B cell (primary cell): ENCODE results near the gene YY1. TPM values are rescaled to one million over a fixed set of nuclear protein-coding genes. Genes with fewer than 3 reads are reported as not detected.

Experiments
- ATAC-seq: fragments of 200-7000 bp; cut with Tn5 transposase; one replicate; pipeline ENCODE4 v1.10.0; 2021; ENCODE audit warnings: low read depth, mild to moderate bottlenecking, moderate number of reproducible peaks, moderate library complexity
- CTCF ChIA-PET: fragments of 350-600 bp; sonication (Branson Sonifier 250); formaldehyde crosslinking; loops from one replicate; lab custom pipeline; 2021; ENCODE audit warnings: antibody characterized with exemption, inconsistent platforms; lab: Charles Lee
- POLR2A ChIA-PET: fragments of 350-600 bp; sonication (Branson Sonifier 250); formaldehyde crosslinking; loops from one replicate; lab custom pipeline; 2021; ENCODE audit warnings: antibody characterized with exemption; lab: Charles Lee
- DNase-seq: peaks from one replicate; pipeline ENCODE4 v3.0.0; 2013
- H2AFZ ChIP-seq: 2 replicates; pipeline ENCODE4 v1.6.1; 2012; ENCODE audit warnings: mild to moderate bottlenecking, low read depth, low read length; ENCODE audit not compliant: insufficient read depth, poor library complexity, severe bottlenecking
- H3K27ac ChIP-seq, 2 donors: 1 replicate in 1 of 2; 2 replicates in 1 of 2; pipeline ENCODE4 v1.5.1; 2012 to 2013; ENCODE audit warnings: low read length in 2 of 2, mild to moderate bottlenecking in 2 of 2, moderate library complexity in 1 of 2
- H3K27me3 ChIP-seq, 4 experiments: fragments of 200-600 bp in 1 of 4; sonication (generic) in 1 of 4; replicated peaks in 1 of 4; 1 replicate in 2 of 4; 2 replicates in 2 of 4; pipeline versions ENCODE4 v1.6.1 to v1.7.0; 2013 to 2016; ENCODE audit warnings: low read length in 3 of 4, mild to moderate bottlenecking in 2 of 4, mixed read lengths in 1 of 4, moderate library complexity in 1 of 4; ENCODE audit not compliant: insufficient read depth in 4 of 4, control insufficient read depth in 3 of 4; ENCODE audit errors: control extremely low read depth in 1 of 4
- H3K36me3 ChIP-seq, 2 experiments: replicated peaks in 1 of 2; 1 replicate in 1 of 2; 2 replicates in 1 of 2; pipeline versions ENCODE4 v1.6.1 to v1.7.1; 2013; ENCODE audit warnings: low read length in 1 of 2; ENCODE audit not compliant: insufficient read depth in 2 of 2, control insufficient read depth in 1 of 2; ENCODE audit errors: control extremely low read depth in 1 of 2, extremely low read depth in 1 of 2
- H3K4me1 ChIP-seq, 2 donors: fragments of 200-600 bp in 1 of 2; sonication (generic) in 1 of 2; 1 replicate in 1 of 2; 2 replicates in 1 of 2; pipeline versions ENCODE4 v1.5.1 to v1.6.1; 2013 to 2017; ENCODE audit warnings: low read length in 2 of 2; ENCODE audit not compliant: control insufficient read depth in 2 of 2, insufficient read depth in 2 of 2
- H3K4me2 ChIP-seq: replicated peaks from 2 replicates; pipeline ENCODE3; 2012; ENCODE audit warnings: mild to moderate bottlenecking, low read depth, low read length; ENCODE audit not compliant: poor library complexity, severe bottlenecking
- H3K4me3 ChIP-seq, 5 experiments: fragments of 200-600 bp in 1 of 5; sonication (generic) in 1 of 5; 1 replicate in 3 of 5; 2 replicates in 2 of 5; pipeline versions ENCODE4 v1.5.1 to v1.7.0; 2011 to 2016; ENCODE audit warnings: low read length in 4 of 5, mild to moderate bottlenecking in 4 of 5, low read depth in 2 of 5, control low read depth in 1 of 5, moderate library complexity in 1 of 5; ENCODE audit not compliant: insufficient read depth in 1 of 5; ENCODE audit errors: control extremely low read depth in 1 of 5, extremely low read depth in 1 of 5
- H3K79me2 ChIP-seq: fragments of 200-600 bp; sonication (generic); one replicate; pipeline ENCODE4 v1.6.0; 2016; ENCODE audit warnings: low read length; ENCODE audit not compliant: control insufficient read depth, insufficient read depth
- H3K9ac ChIP-seq: fragments of 200-600 bp; sonication (generic); 2 replicates; pipeline ENCODE4 v1.6.1; 2017; ENCODE audit warnings: mild to moderate bottlenecking, low read length, moderate library complexity
- H3K9me3 ChIP-seq, 3 donors: one replicate each; pipeline versions ENCODE4 v1.6.1 to v1.7.1; 2013; ENCODE audit warnings: low read length in 2 of 3; ENCODE audit not compliant: control insufficient read depth in 2 of 3, insufficient read depth in 1 of 3; ENCODE audit errors: control extremely low read depth in 1 of 3
- H4K20me1 ChIP-seq: 2 replicates; pipeline ENCODE4 v1.6.0; 2012; ENCODE audit warnings: mild to moderate bottlenecking, low read length; ENCODE audit not compliant: insufficient read depth, control insufficient read depth, poor library complexity, severe bottlenecking
- H3K27ac Mint-ChIP-seq: one replicate; pipeline ENCODE4 v1.8.0; 2021; ENCODE audit warnings: mixed read lengths
- H3K27me3 Mint-ChIP-seq: one replicate; pipeline ENCODE4 v1.8.0; 2021; ENCODE audit warnings: mixed read lengths
- H3K4me1 Mint-ChIP-seq: one replicate; pipeline ENCODE4 v1.8.0; 2021; ENCODE audit warnings: mixed read lengths
- H3K4me3 Mint-ChIP-seq: one replicate; pipeline ENCODE4 v1.8.0; 2021; ENCODE audit warnings: mixed read lengths
- H3K9me3 Mint-ChIP-seq: one replicate; pipeline ENCODE4 v1.8.0; 2022; ENCODE audit warnings: mixed read lengths; ENCODE audit not compliant: insufficient read depth
- CTCF ChIP-seq: fragments of 200-600 bp; IDR thresholded peaks from one replicate; pipeline ENCODE4 v1.8.0; 2022; ENCODE audit warnings: antibody characterized with exemption, mild to moderate bottlenecking
- EZH2 ChIP-seq: IDR thresholded peaks from 2 replicates; pipeline ENCODE4 v1.6.1; 2012; ENCODE audit warnings: borderline replicate concordance, low read depth, mild to moderate bottlenecking, moderate library complexity, low read length; ENCODE audit not compliant: insufficient read depth, poor library complexity, severe bottlenecking
- WGBS: methylation state at CpG from one replicate; pipeline ENCODE4 v1.1.5; 2013; ENCODE audit warnings: missing lambda C conversion rate; ENCODE audit not compliant: insufficient coverage; 5-methylcytosine and 5-hydroxymethylcytosine counted together
- intact Hi-C: fragments of 100-400 bp; cut with micrococcal nuclease; formaldehyde crosslinking; loops from one replicate; pipeline ENCODE4 v1.10.0; 2022
- polyA plus RNA-seq: library from polyadenylated mRNA; depleted of rRNA; stranded (reverse); fragments of >200 nt; gene quantifications from 2 replicates; pipeline ENCODE4 v1.2.3, GENCODE V29; 2012
- total RNA-seq, 2 donors: library from RNA; stranded (reverse); fragments of 120-200 nt in 1 of 2; gene quantifications; 1 replicate in 1 of 2; 2 replicates in 1 of 2; pipeline versions ENCODE4 v1.2.3 to v1.2.4, GENCODE V29; 2013 to 2022

Gene YY1
- total and polyA plus RNA-seq, 2 donors (not counting 1 experiment from before 2014, with no cell fraction given): 24.0 to 91.4 TPM

- peaks cover 35 to 57% of the 10 kb centered on the region in 2 donors for H3K4me1 ChIP-seq
- H3K4me3 Mint-ChIP-seq: no peak overlapping the region
- TF ChIP-seq CTCF (no peak), EZH2 (no peak)
- H3K36me3 ChIP-seq: no peaks in the 10 kb centered on the region
- DNase-seq (no peak), ATAC-seq (no peak)
- no peaks in the 10 kb centered on the region for H3K9me3 ChIP-seq
- no peaks in the 10 kb centered on the region for H3K27me3 ChIP-seq
- H3K79me2 ChIP-seq: peaks cover 3% of the 10 kb centered on the region
- H3K9me3 Mint-ChIP-seq: no peaks in the 10 kb centered on the region
- no peak overlapping the region for H3K4me3 ChIP-seq
- H3K4me1 Mint-ChIP-seq: peaks cover 57% of the 10 kb centered on the region
- intact Hi-C loops: no loop called here
- no peaks in the 10 kb centered on the region for H4K20me1 ChIP-seq
- H3K27me3 Mint-ChIP-seq: no peaks in the 10 kb centered on the region
- no peak overlapping the region for H3K9ac ChIP-seq
- peak overlapping the region; percentile 11 for H3K4me2 ChIP-seq
- H3K27ac ChIP-seq: no peak overlapping the region
- CTCF ChIA-PET: interaction anchor here (0.9 to 5.5 kb wide), 3 partner anchors 12 to 82 kb away, joined by 3 to 51 read pairs (median 14); no protein-coding TSS in a partner anchor
- peak overlapping the region; percentile 89 for H3K27ac Mint-ChIP-seq
- 95% methylated on average over 11 of the region's 16 CpGs for WGBS
- POLR2A ChIA-PET: no interaction called here
- no peak overlapping the region for H2AFZ ChIP-seq
Measured at GRCh38 chr14:100295376-100296105, 56.6 kb downstream of the YY1 start.

GRCh38 chr14:100296106-100296651 lies 57.2 kb downstream of the YY1 start:
- Histone ChIP-seq H3K36me3 (no peaks in the 10 kb centered on the region), H3K4me2 (peak overlapping the region; percentile 11), H3K4me1 (peaks cover 35 to 57% of the 10 kb centered on the region in 2 donors), H2AFZ (no peak overlapping the region), H4K20me1 (no peaks in the 10 kb centered on the region), H3K27me3 (no peaks in the 10 kb centered on the region), H3K9me3 (no peaks in the 10 kb centered on the region), H3K9ac (no peak overlapping the region), H3K4me3 (no peak overlapping the region), H3K79me2 (peaks cover 3% of the 10 kb centered on the region), H3K27ac (no peak overlapping the region)
- H3K27ac Mint-ChIP-seq: peak overlapping the region; percentile 89
- H3K9me3 Mint-ChIP-seq: no peaks in the 10 kb centered on the region
- H3K27me3 Mint-ChIP-seq: no peaks in the 10 kb centered on the region
- no peak for TF ChIP-seq EZH2
- no peak for TF ChIP-seq CTCF
- peak overlapping the region; percentile 54 for H3K4me3 Mint-ChIP-seq
- ATAC-seq (no peak), DNase-seq (no peak)
- ChIA-PET POLR2A (interaction anchor here (0.9 to 1.1 kb wide), 2 partner anchors 14 to 227 kb away, joined by 3 read pairs; no protein-coding TSS in a partner anchor), CTCF (interaction anchor here (0.9 to 5.5 kb wide), 5 partner anchors 12 to 141 kb away, joined by 3 to 51 read pairs (median 7); no protein-coding TSS in a partner anchor)
- 88% methylated on average over 9 of the region's 9 CpGs for WGBS
- intact Hi-C loops: no loop called here
- peaks cover 57% of the 10 kb centered on the region for H3K4me1 Mint-ChIP-seq
